ENCODE results near the gene C19orf38.
A peak's percentile ranks its signal among the peaks of the same experiment; 100 is the strongest.

The C19orf38 gene

GRCh38 chr19:10848230-10848856, at the start of gene C19orf38:
Gene C19orf38, plus strand, starts transcription at chr19:10848415. Its CDS starts 94 bp downstream, at chr19:10848509.
- peak; percentile 76 for DNase-seq

DNA sequence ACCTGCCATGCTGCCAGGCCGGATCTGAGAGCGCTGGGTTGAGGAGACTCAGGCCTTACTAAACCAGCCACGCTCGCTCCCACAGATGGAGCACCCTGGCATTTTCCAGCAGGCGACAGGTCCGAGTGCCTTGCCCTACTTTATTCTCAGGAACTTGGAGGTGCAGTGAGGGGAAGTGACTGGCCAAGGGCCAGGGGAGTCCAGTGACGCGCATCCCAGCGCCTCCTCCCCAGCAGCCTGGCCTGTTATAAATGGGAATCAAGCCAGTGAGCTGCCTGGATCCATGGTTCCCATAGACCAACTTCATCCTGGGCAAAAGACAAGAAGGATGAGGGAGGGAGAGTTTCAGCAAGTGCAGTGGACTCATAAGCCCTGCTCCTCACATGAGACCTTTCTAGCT, 47.7 kb upstream of the C19orf38 start:
- no peak for DNase-seq

- DNase-seq, result no peak
Observed at GRCh38 chr19:10802479-10802878, 45.7 kb upstream of the C19orf38 start.

- DNase-seq, result no peak
Observed at GRCh38 chr19:10803252-10803651, 45.0 kb upstream of the C19orf38 start.

DNA sequence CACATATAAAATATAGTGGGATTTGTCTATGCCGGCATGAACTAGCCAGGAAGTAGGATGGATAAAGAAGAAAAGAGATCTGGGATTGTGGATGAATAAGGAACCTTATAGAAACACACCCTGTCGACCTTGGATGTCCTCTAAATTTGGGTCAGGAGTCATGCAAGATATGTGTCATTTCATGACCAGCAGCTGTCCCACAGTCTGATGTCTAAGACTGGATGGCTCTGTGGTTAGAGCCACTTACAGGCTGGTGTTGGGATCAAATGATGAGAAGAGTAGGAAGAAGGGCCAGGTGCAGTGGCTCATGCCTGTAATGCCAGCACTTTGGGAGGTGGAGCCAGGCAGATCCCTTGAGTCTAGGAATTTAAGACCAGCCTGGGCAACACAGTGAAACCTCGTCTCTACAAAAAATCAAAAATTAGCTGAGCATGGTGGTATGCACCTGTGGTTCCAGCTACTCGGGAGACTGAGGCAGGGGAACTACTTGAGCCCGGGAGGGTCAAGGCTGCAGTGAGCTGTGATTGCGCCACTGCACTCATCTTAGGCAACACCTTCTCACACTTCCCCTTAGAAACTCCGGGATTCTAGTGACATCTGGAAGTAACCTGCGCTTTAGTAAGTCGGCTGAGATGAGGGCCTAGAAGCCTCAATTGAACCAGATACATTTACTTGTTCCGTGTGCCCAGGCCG, 43.0 kb upstream of the C19orf38 start:
- DNase-seq, result peak; percentile 89

GRCh38 chr19:10805758-10806247, 42.4 kb upstream of the C19orf38 start:
- no peak for DNase-seq

- peak; percentile 50 for DNase-seq
Observed at GRCh38 chr19:10808937-10809649, 39.1 kb upstream of the C19orf38 start.

- DNase-seq, result peak; percentile 73
Observed at GRCh38 chr19:10809651-10810285, 38.4 kb upstream of the C19orf38 start.

GRCh38 chr19:10811391-10812111, 36.7 kb upstream of the C19orf38 start:
- no peak for DNase-seq

DNA sequence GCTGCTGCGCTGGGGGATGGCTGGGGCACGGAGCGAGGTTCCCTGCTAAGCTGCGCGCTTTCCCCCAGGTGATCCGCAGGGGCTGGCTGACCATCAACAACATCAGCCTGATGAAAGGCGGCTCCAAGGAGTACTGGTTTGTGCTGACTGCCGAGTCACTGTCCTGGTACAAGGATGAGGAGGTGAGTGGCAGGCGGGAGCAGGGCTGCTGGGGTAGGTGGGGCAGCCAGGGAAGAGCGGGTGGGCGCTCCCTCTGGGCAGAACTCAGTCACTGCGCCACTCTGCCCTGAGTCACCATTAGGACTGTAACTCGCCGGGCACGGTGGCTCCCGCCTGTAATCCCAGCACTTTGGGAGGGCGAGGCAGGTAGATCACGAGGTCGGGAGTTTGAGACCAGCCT, 36.0 kb upstream of the C19orf38 start:
- no peak for DNase-seq

DNA sequence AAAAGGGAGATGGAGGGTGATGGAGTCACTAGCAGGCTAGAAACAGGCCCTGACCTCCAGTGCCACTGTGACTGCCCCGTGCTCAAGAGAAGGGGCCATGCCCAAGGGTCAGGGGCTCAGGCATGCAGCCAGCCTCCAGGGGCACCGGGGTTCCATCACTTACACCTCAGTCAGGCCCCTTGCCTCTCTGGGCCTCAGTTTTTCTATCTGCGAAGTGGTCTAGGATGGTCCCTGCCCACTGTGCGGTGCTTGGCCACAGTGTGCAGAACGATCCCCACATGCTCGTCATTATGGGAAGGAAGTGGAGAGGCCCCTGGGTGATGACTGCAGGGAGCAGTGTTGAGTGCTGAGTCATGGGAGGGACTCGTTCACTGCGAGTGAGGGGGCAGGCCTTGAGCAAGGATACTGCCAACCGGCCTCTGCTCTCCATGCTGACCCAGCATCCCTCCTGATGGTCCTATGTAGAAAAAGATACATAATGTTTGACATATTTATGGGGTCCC, 35.3 kb upstream of the C19orf38 start:
- DNase-seq, result peak; percentile 92

DNA sequence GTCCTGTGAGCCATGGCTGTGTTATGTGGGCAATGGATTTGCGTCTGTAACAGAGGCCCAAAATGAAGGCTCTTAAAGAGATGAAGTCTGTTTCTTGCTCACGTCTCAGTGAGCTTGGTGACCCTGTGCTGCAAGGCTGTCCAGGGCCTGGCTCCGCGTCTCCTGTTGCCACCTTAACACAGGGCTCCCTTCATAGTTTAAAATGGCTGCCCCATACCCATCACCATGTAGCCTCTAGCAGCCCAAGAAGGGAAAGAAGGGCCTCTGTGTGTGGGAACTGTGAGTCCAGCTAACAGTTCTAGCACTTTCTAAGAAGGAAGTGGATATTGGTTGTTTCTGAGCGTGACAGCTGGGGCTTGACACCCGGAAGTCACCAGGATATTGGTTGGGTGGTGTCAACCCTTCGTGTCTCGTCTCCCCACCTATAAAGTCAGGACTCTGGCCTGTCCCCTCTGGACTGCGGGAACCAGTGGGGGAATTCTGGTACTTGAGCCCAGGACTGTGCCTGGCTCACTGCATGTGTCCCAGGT, 33.1 kb upstream of the C19orf38 start:
- DNase-seq, result peak; percentile 43

- DNase-seq, result no peak
Observed at GRCh38 chr19:10815969-10816644, 32.1 kb upstream of the C19orf38 start.

GRCh38 chr19:10816691-10817090, 31.5 kb upstream of the C19orf38 start:
- no peak for DNase-seq

- DNase-seq, result no peak
Observed at GRCh38 chr19:10817291-10818038, 30.8 kb upstream of the C19orf38 start.

DNA sequence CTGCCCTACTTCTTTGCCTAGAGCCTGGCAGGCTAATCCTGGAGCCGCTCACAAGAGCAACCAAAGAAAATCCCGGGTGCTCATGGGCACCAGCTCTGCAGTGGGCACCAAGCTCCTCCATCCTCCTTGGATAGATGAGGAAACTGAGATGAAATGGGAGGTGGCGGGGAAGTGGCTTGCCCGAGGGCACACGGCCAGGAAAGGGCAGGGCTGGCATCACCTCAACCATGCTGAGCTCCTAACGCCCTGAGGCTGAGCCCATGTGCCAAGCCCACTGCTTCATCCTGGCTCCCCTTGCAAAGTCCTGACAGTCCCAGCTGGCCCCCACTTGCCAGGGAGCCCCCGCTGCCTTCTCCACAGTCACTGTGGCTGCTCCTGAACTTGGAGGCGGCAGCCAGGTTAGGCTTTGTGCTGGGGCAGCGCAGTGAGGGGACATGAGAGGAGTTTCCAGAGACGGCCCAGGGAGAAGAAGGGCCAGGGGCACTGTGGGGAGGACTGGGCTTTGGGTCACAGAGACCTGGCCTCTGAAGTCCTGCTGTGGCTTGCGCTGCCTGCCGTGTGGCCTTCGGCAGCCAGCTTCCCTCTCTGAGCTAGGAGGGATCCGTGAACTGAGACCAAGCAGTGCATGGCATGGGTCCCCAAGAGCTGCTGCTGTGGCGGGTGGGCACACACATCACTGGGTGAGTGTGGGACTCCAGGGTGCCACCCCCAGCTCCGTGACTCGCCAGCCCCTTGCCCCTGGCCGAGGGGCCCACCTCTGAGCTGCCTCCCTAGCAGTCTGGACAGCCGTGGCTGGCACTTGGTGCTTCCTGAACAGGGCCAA, 29.7 kb upstream of the C19orf38 start:
- DNase-seq, result no peak

DNA sequence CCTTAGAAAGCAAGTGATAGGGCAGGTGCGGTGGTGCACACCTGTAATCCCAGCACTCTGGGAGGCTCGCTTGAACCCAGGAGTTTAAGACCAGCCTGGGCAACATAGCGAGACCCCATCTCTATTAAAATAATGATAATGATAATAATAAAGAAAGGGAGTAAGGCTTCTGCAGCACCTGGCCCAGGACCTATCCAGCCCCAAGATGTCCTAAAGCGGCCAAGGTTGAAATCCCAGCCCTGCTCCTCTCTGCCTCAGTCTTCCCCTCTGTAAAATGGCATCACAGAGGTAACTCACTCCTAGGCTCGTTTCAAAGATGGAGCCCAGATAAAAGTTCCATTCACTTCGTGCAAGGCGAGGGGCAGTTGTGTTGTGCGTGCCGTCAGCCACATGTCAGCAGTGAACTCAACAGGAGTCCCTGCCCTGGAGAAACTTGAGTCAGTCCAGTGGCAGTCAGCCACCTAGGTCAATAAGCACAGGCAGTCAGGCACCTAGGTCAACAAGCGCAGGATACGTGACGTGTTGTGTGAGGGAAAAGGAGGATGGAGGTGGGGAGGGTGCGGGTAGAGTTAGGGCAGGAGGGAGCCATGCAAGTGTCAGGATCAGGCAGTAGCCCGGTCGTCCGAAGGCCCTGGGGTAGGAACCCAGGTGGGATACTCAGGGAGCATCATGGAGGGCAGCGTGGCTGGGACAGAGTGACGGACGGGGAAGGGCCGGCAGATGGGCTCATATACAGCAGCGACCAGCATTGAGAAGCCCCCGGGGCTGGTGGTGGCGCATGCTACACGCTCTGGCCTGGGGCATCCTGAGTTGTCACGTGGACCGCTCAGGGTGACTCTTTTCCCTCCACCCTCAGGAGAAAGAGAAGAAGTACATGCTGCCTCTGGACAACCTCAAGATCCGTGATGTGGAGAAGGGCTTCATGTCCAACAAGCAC, 28.8 kb upstream of the C19orf38 start:
- no peak for DNase-seq

DNA sequence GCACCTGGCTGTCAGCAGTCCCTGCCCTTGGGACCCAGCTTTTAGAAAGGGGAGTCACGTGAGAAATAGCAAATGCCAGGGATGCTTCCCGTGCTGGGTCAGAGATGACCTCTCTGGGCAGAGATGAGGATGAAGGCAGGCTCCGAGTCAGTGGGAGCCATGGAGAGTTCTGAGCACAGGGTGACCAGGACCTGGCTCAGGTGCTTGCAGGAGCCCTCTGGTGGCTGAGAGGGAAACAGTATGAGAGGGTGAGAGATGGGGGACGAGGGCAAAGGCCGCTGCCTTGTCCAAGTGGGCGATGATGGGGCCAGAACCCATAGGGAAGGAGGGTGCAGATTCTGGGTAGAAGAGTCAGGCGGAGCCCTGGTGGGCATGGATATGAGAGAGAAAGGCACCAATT, 28.0 kb upstream of the C19orf38 start:
- DNase-seq, result no peak

GRCh38 chr19:10823690-10824089, 24.5 kb upstream of the C19orf38 start:
- no peak for DNase-seq
